NCI-H2107 treated with DMSO at 0.1 percent for 48 hours (cell line): ENCODE measurements around the gene NTM.

Experiments used
- DNase-seq: peaks from one replicate; lab custom pipeline; 2025; ENCODE audit not compliant: unreplicated experiment; lab: John Stamatoyannopoulos, UW

Gene NTM

DNA sequence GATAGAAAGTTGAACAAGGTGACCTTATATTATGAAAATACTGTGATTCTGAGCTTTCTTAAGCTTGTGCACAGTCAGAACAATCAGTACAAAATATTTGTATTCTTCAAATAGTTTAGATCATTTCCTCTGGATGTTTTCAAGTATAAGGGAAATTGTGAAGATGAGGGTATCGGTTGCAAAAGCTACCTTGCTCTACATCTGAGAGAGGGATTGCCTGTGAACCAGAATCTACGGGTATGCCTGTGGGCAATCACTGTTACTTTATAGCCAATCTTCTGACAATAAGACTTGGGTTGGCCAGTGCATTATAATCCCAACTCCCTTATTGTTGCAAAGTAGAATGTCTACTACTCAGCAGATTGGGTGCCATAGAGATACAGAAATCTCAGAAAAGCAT lies 90.5 kb downstream of the NTM start:
- DNase-seq: no peak

GRCh38 chr11:131462622-131463021 lies 92.2 kb downstream of the NTM start:
- DNase-seq: no peak

- DNase-seq: no peak
Measured at GRCh38 chr11:131463162-131463561, 92.7 kb downstream of the NTM start.

DNA sequence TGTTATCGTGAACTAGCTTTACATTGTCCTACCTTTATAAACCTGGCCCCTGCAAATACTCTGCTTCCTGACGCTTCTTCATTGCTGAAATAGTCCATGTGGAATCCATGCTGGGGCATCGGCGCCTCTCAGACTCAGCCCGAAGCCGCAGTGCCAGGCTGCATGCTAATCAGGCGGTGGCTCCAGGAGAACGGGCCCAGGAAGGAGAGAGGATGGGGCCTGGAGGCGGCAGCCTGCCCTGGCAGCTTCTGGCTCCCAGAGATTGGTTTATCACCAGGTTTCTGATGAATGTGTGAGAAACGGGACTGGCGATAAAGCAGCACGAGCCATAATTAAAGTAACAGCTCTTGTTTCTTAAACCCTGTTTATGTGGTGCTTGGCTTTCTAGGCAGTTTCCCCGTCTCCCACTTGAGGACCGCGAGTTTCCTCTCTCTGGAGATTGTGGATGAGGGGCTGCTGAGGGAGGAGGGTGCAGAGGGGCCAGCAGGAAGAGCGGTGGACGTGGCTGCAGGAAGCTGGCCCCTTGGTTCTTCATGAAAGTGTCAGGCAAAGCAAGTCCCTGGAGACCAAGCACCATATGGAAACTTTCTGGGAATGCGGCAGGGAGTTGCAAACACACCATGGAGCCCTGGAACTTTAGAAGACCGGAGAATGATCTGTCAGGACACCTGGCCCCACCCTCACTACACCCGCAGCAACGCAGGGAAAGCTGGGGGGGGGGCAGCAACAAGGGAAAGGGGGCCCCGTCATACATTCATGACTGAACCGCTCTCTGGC lies 93.4 kb downstream of the NTM start:
- DNase-seq: no peak

DNA sequence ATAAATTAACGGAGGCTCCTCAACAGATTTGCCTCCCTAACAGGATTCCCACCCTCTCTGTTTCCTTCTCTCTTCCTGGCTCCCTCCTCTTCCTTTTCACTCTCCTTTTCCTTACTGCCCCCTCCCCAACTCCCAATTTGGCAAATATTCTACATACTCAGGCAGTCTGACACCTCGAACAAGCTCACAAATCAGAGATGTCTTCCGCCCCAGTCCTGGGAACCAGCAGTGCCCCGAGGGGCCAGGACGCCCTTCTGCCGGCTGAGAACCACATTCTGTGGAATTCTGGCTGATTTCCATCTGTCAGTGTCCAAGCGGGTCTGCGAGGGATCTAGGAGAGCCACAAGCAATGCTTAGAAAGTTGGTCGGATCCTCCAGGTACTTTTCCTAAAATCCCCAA lies 94.0 kb downstream of the NTM start:
- DNase-seq: no peak

GRCh38 chr11:131465039-131465438 lies 94.6 kb downstream of the NTM start:
- DNase-seq: no peak

DNA sequence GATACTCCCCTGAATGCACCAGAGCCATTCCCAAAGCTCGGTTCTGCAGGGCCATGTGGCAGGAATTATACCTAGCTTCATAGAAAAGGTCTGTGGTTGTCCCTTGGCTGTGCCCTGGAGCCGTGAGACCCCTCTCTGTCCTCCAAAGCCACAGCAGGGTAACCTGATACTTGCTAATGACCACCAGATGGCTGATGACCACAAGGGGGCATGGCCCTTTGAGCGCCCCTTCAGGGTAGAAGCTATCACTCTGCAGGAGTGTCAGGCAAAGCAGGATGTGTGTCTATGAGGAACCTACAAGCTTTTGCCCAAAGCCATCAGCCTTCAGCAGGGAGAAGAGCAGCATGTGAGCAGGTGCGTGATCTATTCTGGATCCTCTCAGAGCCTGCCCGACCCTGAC lies 95.3 kb downstream of the NTM start:
- DNase-seq: no peak

GRCh38 chr11:131467645-131468394 lies 97.4 kb downstream of the NTM start:
- DNase-seq: no peak

DNA sequence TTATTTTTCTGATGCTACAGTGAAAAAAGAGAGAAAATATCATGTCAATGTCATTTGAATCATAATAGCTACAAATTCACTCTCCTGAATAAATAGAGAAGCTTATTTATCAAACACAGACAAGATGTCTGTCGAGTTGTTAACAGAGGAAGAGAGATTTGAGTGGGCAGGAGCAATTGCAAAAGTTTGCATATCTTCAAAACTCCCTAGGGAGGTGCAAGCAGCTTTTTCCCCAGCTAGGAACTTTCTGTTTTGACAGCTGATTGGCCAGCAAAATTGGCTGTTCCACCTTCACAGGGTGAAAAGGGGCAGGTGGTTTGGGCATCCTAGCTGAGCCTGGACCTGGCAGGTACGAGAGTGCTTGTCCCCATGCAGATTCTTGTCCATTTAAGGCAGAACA lies 98.2 kb downstream of the NTM start:
- no peak for DNase-seq

DNA sequence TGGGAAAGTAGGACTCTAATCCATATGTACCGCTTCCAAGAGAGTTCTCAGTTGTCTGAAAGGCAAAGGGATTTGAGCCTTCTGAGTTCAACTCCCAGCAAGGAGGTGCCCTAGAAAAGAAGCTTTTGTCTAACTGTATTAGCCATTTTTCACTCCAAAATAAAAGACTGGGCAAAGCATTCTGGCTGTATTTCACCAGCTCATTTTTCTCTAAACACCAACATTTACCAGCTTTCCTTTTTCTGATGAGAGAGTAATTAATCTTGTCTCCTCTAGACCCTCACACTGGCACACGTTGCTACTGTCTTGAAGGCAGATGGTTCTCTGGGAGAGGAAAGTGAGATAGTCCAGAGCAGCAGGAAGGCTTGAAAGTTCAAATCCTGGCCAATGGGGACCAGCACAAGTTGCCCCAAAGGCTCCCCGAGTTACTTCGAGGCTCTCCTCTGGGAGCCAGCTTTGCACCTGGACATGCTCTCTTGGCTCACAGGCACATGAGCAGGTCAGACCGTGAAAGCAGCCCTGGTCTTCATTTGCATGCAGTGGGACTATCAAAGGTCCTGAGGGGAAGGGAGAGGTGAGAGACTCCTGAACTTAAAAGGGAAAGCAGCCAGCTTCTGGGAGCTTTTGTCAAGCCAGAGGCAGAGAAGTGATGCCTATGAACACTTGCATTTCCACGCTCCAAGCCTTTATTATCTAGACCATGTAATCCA lies 100.0 kb downstream of the NTM start:
- no peak for DNase-seq

- DNase-seq: no peak
Measured at GRCh38 chr11:131471976-131472375, 101.6 kb downstream of the NTM start.

DNA sequence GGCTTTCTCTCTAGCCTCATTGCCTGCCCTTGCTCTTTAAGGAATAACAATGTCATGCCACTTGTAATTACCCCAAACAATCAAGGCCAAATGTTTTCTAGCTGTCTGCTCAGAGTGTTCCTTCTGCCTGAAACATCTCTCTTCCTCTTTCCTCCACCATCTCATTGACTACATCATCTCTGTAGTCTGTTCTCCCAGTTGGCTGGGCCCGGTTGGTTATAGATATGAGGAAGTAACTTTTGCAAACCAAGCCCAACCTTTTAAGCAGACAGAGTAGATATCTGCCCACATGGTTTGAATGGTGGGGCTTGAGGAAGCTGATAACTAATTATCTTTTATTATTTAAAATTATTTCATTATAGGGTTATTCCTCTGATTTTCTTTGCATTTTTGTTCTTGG lies 104.5 kb downstream of the NTM start:
- DNase-seq: no peak

DNA sequence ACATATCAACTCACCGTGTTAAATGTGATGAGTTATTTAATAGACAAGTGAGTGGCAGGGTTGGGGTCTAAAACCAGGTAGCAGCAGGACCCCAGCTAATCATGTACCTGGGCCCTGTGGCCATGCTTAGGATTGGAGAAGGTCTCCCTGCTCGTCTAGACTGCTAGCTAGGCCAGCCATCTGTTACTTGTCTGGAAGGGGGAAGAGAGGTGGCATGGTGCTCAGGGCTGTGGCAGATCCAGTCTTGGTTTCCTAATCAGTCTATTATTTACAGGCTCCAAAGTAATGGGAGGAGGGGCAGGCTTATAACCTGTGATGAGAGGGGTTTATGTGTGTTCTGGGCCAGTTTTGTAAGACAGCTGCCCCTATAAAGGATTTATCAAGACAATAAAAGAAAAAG lies 105.9 kb downstream of the NTM start:
- DNase-seq: no peak

DNA sequence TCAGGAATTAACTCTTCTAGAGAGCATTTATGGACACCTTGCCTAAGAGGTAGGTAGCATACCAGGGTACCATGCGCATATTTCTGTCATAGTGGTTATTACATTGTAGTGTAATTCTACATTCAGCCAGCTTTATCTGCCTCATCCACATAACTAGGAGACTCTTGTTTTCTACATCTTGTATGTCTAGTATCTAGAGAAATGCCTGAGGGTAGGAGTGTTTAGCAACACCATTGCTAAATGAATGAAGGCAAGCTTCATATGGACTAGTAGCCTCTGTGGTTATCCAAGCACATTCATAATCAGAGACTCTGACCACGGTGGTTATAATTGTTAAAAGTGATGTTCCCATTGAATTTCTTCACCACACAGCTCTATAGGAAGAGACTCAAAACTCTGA lies 107.9 kb downstream of the NTM start:
- no peak for DNase-seq

GRCh38 chr11:131481303-131481702 lies 110.9 kb downstream of the NTM start:
- DNase-seq: no peak

DNA sequence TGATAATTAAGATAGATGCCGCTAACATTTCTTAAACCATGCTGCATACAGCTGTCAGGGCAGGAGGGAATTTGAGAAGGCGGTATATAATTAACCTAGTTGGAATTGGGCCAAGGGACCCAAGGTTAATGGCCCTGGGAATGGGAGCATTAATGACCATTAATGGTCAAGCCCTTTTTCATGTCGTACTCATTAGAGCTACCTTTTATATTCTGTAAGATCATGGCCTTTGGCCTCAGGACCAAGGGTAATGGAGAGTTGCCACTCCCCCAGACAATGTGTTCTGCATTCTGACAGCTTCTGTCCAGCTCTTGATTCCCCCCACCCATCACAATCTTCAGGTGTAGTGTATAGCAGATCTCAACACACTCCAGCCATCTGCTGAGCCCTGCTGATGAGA lies 111.6 kb downstream of the NTM start:
- DNase-seq: no peak

DNA sequence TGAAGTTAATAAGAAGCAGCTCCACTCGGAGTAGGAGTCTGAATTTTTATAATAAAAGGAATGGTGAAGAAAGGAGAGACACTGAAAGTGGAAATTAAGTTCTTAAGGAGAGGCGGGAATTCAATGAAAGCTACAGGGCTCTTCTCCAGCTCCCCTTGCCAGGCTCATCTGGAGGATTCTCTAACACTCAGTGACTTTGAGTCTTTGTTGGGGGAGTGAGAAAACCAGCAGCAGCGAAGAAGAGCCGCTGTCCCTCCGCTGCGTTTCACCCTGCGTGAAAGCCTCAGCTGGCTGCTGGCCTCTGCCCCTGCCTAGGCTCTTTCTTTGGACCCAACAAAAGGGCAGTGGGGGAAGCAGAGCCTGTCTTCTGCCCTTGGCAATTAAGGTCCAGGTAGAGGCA lies 113.0 kb downstream of the NTM start:
- DNase-seq: no peak

- no peak for DNase-seq
Measured at GRCh38 chr11:131483877-131484276, 113.5 kb downstream of the NTM start.

DNA sequence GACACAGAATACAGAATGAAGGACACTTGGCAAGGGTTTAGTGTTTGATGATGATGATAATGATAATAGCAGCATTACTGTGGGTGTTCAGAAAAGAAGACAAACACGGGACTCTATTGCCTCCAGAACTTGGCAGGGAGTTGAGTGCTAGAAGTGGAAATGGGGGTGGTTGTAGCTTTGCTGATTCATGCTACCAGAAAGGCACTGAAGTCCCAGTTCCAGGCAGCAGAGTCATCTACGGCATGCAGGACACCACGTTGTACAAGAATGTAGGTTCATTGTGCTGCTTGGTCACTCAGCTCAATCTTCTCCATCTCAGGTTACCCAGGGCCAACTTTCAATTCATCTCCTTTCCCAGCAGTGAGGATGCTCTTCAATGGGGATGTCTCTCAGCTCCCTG lies 115.7 kb downstream of the NTM start:
- DNase-seq: no peak

GRCh38 chr11:131486937-131487635 lies 116.7 kb downstream of the NTM start:
- DNase-seq: no peak

GRCh38 chr11:131488238-131488637 lies 117.8 kb downstream of the NTM start:
- no peak for DNase-seq
